ENCODE measurements around the gene EMC10. TPM values are rescaled to one million over a fixed set of nuclear protein-coding genes. Genes with fewer than 3 reads are reported as not detected.

The EMC10 gene
- total RNA-seq, 1 donor from 2014 or later = 274 TPM

GRCh38 chr19:50449236-50449899 is 26.9 kb upstream of the EMC10 start:
- Histone ChIP-seq H3K36me3 (ENCODE audit: control insufficient read depth, insufficient read depth, low read length) (no peaks in the 10 kb centered on the region), H3K4me3 (ENCODE audit: low read depth, low read length) (no peak overlapping the region), H3K27me3 (ENCODE audit: control insufficient read depth, insufficient read depth, low read length) (peaks cover 7% of the 10 kb centered on the region)
- TF ChIP-seq CTCF (IDR thresholded peaks at IDR 0.05; ENCODE audit: insufficient read depth, low read length, poor library complexity, severe bottlenecking) = no peak
- no peak for DNase-seq (ENCODE audit: low read depth)

GRCh38 chr19:50450369-50451222 is 25.7 kb upstream of the EMC10 start:
- DNase-seq (ENCODE audit: low read depth) = no peak
- TF ChIP-seq CTCF (IDR thresholded peaks at IDR 0.05; ENCODE audit: insufficient read depth, low read length, poor library complexity, severe bottlenecking) = no peak
- Histone ChIP-seq H3K4me3 (ENCODE audit: low read depth, low read length) (no peak overlapping the region), H3K36me3 (ENCODE audit: control insufficient read depth, insufficient read depth, low read length) (no peaks in the 10 kb centered on the region), H3K27me3 (ENCODE audit: control insufficient read depth, insufficient read depth, low read length) (peaks cover 7% of the 10 kb centered on the region)

- TF ChIP-seq CTCF (IDR thresholded peaks at IDR 0.05; ENCODE audit: insufficient read depth, low read length, poor library complexity, severe bottlenecking) = no peak
- Histone ChIP-seq H3K27me3 (ENCODE audit: control insufficient read depth, insufficient read depth, low read length) (peaks cover 7% of the 10 kb centered on the region), H3K4me3 (ENCODE audit: low read depth, low read length) (no peak overlapping the region), H3K36me3 (ENCODE audit: control insufficient read depth, insufficient read depth, low read length) (no peaks in the 10 kb centered on the region)
- no peak for DNase-seq (ENCODE audit: low read depth)
Measured at GRCh38 chr19:50451223-50451534, 25.1 kb upstream of the EMC10 start.

- no peak for TF ChIP-seq CTCF (IDR thresholded peaks at IDR 0.05; ENCODE audit: insufficient read depth, low read length, poor library complexity, severe bottlenecking)
- Histone ChIP-seq H3K36me3 (ENCODE audit: control insufficient read depth, insufficient read depth, low read length) (no peaks in the 10 kb centered on the region), H3K27me3 (ENCODE audit: control insufficient read depth, insufficient read depth, low read length) (peaks cover 12% of the 10 kb centered on the region)
Measured at GRCh38 chr19:50453243-50453642, 23.1 kb upstream of the EMC10 start.

GRCh38 chr19:50455992-50456391 is 20.3 kb upstream of the EMC10 start:
- no peak for TF ChIP-seq CTCF (IDR thresholded peaks at IDR 0.05; ENCODE audit: insufficient read depth, low read length, poor library complexity, severe bottlenecking)
- Histone ChIP-seq H3K4me3 (ENCODE audit: low read depth, low read length) (no peak overlapping the region), H3K27me3 (ENCODE audit: control insufficient read depth, insufficient read depth, low read length) (peaks cover 14% of the 10 kb centered on the region), H3K36me3 (ENCODE audit: control insufficient read depth, insufficient read depth, low read length) (no peaks in the 10 kb centered on the region)
- no peak for DNase-seq (ENCODE audit: low read depth)

More at GRCh38 chr19:50453243-50453642, 23.1 kb upstream of the EMC10 start:
- no peak for DNase-seq (ENCODE audit: low read depth)
- no peak overlapping the region for H3K4me3 ChIP-seq (ENCODE audit: low read depth, low read length)

Measured in kidney epithelial cell (primary cell).